A673 (cell line): ENCODE measurements around the gene ADAMTS3. TPM values are rescaled to one million over a fixed set of nuclear protein-coding genes. Genes with fewer than 3 reads are reported as not detected.

ENCODE experiments used
- BruUV-seq: library from RNA; stranded (reverse); fragments of 400-500 nt; replicated peaks from 2 replicates; lab custom pipeline; 2021; lab: Mats Ljungman, UMichigan
- CTCF ChIA-PET: fragments of 300-600 bp; sonication (Branson Sonifier 250); formaldehyde crosslinking; loops from one replicate; lab custom pipeline; 2022; ENCODE audit warnings: antibody characterized with exemption; lab: Charles Lee
- POLR2A ChIA-PET: fragments of 300-600 bp; sonication (Branson Sonifier 250); formaldehyde crosslinking; loops from one replicate; lab custom pipeline; 2022; ENCODE audit warnings: antibody characterized with exemption; ENCODE audit not compliant: low non-redundant PET; lab: Charles Lee
- DNase-seq: peaks from one replicate; pipeline ENCODE4 v3.0.0-alpha.2; 2015; ENCODE audit warnings: low spot score
- H3K27ac ChIP-seq: fragments of 200-600 bp; sonication (generic); 2 replicates; pipeline ENCODE4 v1.5.1; 2016; ENCODE audit warnings: mixed run types, low read depth, mild to moderate bottlenecking, mixed read lengths, antibody characterized with exemption, low read length; ENCODE audit not compliant: poor library complexity, severe bottlenecking
- H3K27me3 ChIP-seq: fragments of 200-600 bp; sonication (generic); replicated peaks from 2 replicates; pipeline ENCODE4 v1.6.1; 2017; ENCODE audit warnings: mixed run types, low read depth, mild to moderate bottlenecking, mixed read lengths, antibody characterized with exemption, low read length; ENCODE audit not compliant: insufficient read depth, poor library complexity
- H3K36me3 ChIP-seq: fragments of 200-600 bp; sonication (generic); 2 replicates; pipeline ENCODE4 v1.6.1; 2016; ENCODE audit warnings: mixed run types, mild to moderate bottlenecking, mixed read lengths, antibody characterized with exemption, low read length; ENCODE audit not compliant: insufficient read depth, poor library complexity, severe bottlenecking
- H3K4me1 ChIP-seq: fragments of 200-600 bp; sonication (generic); 2 replicates; pipeline ENCODE4 v1.6.1; 2017; ENCODE audit warnings: mixed run types, mild to moderate bottlenecking, mixed read lengths, antibody characterized with exemption, low read length; ENCODE audit not compliant: insufficient read depth, poor library complexity, severe bottlenecking
- H3K4me3 ChIP-seq: fragments of 200-600 bp; sonication (generic); 2 replicates; pipeline ENCODE4 v1.5.1; 2016; ENCODE audit warnings: low read depth, mixed run types, mild to moderate bottlenecking, mixed read lengths, low read length; ENCODE audit not compliant: poor library complexity, severe bottlenecking
- H3K9me3 ChIP-seq: fragments of 200-600 bp; sonication (generic); 2 replicates; pipeline ENCODE4 v1.6.1; 2016; ENCODE audit warnings: mixed run types, low read depth, mild to moderate bottlenecking, mixed read lengths, antibody characterized with exemption, low read length; ENCODE audit not compliant: poor library complexity, severe bottlenecking
- EZH2 ChIP-seq: fragments of 200-600 bp; sonication (generic); IDR thresholded peaks from 2 replicates; pipeline ENCODE4 v1.6.1; 2017; ENCODE audit warnings: borderline replicate concordance, low read depth, mild to moderate bottlenecking, mixed read lengths, antibody characterized with exemption, low read length; ENCODE audit not compliant: poor library complexity, severe bottlenecking
- intact Hi-C: fragments of 100-400 bp; cut with micrococcal nuclease; formaldehyde crosslinking; loops from one replicate; pipeline ENCODE4 v1.10.0; 2022; ENCODE audit not compliant: unreplicated experiment
- total RNA-seq: library from RNA; stranded (reverse); gene quantifications from 2 replicates; pipeline ENCODE4 v1.2.3, GENCODE V29; 2021
- TF ChIP-seq, protein P1 (sequence below): fragments of 300-800, 200-600 bp; sonication (generic); conservative IDR thresholded peaks from 2 replicates; pipeline ENCODE4 v1.5.1; 2017; ENCODE audit warnings: low read depth, mild to moderate bottlenecking, antibody characterized with exemption, low read length, moderate library complexity, mixed read lengths

ADAMTS3 gene
- total RNA-seq, 1 experiment from 2014 or later = 0.17 TPM

DNA sequence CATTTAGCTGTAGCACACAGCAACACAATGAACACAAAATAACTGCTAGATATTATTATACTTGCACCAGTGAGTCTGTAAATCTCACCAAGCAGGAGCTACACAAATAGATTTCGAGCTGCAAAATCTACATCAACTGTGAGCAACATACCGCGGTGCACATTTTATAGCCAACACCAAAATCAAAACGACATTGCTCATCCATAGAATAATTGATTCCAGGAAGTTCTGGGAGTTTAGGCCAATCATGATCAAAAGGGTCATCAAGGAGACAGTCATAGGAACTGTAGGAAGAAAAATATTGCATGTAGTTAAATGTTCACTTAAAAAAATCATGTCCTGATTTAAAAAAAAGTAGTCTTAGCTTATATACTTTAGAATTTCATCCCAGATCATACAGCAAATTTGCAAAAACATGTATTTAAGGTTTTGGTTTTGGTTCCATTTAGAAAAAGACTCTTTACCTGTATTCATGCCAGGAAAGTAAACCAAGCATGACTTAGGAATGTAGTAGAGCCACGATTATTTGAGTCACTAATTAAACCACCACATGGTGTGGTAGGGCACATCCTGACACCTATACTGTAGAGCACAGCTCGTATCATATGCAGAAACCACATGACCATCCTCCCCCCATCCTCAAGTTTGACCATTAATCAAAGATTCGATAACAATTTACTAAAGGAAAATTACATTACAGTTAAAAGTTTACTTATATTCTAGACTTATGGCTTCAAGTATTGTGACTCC, 250.4 kb downstream of the ADAMTS3 start:
- Histone ChIP-seq H3K27ac (no peak overlapping the region), H3K9me3 (no peaks in the 10 kb centered on the region), H3K4me3 (no peak overlapping the region), H3K4me1 (peaks cover 3% of the 10 kb centered on the region), H3K36me3 (no peaks in the 10 kb centered on the region), H3K27me3 (no peaks in the 10 kb centered on the region)
- CTCF ChIA-PET = no interaction called here
- DNase-seq = no peak
- no peak for TF ChIP-seq EZH2
- TF ChIP-seq, protein P1, sequence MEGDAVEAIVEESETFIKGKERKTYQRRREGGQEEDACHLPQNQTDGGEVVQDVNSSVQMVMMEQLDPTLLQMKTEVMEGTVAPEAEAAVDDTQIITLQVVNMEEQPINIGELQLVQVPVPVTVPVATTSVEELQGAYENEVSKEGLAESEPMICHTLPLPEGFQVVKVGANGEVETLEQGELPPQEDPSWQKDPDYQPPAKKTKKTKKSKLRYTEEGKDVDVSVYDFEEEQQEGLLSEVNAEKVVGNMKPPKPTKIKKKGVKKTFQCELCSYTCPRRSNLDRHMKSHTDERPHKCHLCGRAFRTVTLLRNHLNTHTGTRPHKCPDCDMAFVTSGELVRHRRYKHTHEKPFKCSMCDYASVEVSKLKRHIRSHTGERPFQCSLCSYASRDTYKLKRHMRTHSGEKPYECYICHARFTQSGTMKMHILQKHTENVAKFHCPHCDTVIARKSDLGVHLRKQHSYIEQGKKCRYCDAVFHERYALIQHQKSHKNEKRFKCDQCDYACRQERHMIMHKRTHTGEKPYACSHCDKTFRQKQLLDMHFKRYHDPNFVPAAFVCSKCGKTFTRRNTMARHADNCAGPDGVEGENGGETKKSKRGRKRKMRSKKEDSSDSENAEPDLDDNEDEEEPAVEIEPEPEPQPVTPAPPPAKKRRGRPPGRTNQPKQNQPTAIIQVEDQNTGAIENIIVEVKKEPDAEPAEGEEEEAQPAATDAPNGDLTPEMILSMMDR = no peak
- BruUV-seq = no TSS peak
- POLR2A ChIA-PET = no interaction called here
- intact Hi-C loops = no loop called here

DNA sequence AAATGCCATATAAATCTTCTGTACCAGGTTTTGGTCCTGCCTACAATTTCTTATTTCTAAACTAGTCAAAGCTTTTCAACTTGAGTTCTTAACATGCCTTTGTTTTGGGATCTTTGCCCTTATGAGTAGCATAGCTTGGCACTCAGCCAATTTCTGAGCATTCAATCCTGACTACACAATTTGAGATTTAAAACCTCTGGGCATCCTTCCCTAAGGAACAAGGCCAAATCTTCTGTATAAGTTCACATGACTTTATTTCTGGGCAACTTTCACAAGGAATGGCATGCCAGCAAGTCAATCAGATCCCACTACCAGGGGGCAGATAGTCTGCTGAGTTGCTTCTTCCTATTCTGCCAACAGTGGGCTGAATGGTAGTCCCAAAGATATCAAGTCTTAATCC, 254.2 kb downstream of the ADAMTS3 start:
- ChIA-PET CTCF (no interaction called here), POLR2A (no interaction called here)
- Histone ChIP-seq H3K4me1 (peaks cover 3% of the 10 kb centered on the region), H3K36me3 (no peaks in the 10 kb centered on the region), H3K9me3 (no peaks in the 10 kb centered on the region), H3K27me3 (no peaks in the 10 kb centered on the region), H3K4me3 (no peak overlapping the region), H3K27ac (no peak overlapping the region)
- BruUV-seq = no TSS peak
- intact Hi-C loops = no loop called here
- peak; percentile 35 for DNase-seq
- TF ChIP-seq, protein P1 = no peak
- TF ChIP-seq EZH2 = no peak

DNA sequence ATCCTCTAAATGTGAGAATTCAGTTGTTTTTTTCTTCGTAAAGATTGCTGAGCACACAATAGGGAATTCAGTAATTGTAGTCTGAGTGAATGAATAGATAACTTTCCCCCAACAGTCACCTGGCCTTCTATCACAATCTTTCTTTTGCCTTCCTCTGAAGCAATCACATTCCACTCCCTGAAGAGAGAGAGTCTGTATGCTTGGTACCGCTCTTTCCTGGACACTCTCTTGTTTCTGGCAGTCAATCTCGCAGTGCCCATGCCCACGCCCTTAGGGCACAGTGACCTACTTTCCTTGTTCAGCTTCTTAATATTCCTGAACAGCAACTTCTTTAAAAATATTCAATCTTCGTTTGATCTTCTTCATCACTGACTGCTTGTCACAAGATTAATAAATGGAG, 255.9 kb downstream of the ADAMTS3 start:
- Histone ChIP-seq H3K36me3 (no peaks in the 10 kb centered on the region), H3K27me3 (no peaks in the 10 kb centered on the region), H3K27ac (no peak overlapping the region), H3K4me3 (no peak overlapping the region), H3K4me1 (no peaks in the 10 kb centered on the region), H3K9me3 (no peaks in the 10 kb centered on the region)
- BruUV-seq = no TSS peak
- intact Hi-C loops = no loop called here
- no peak for TF ChIP-seq EZH2
- TF ChIP-seq, protein P1 = no peak
- CTCF ChIA-PET = no interaction called here
- POLR2A ChIA-PET = no interaction called here
- DNase-seq = no peak
